Ovary (tissue), 9 donors: ENCODE measurements around the gene BUB1B. TPM values are rescaled to one million over a fixed set of nuclear protein-coding genes. Genes with fewer than 3 reads are reported as not detected.
A peak's percentile ranks its signal among the peaks of the same experiment; 100 is the strongest.

Source experiments
- DNase-seq, 5 donors: peaks; one replicate each; pipeline ENCODE4 v3.0.0-alpha.2; 2019 to 2020
- H3K27ac ChIP-seq, 2 donors: fragments of 200-600 bp; one replicate each; pipeline versions ENCODE4 v1.5.1 to v1.8.0; 2019 to 2022
- H3K27me3 ChIP-seq: fragments of 200-600 bp; one replicate; pipeline ENCODE4 v1.8.0; 2022
- H3K36me3 ChIP-seq: fragments of 200-600 bp; sonication (generic); one replicate; pipeline ENCODE4 v1.5.1; 2019
- H3K4me1 ChIP-seq: one replicate; pipeline ENCODE4 v1.8.1; 2013; ENCODE audit warnings: mild to moderate bottlenecking, moderate library complexity; ENCODE audit not compliant: insufficient read depth
- H3K4me3 ChIP-seq: fragments of 200-600 bp; sonication (generic); one replicate; pipeline ENCODE4 v1.5.1; 2017
- H3K9me3 ChIP-seq, 2 donors: fragments of 200-600 bp in 1 of 2; sonication (generic) in 1 of 2; one replicate each; pipeline versions ENCODE4 v1.5.1 to v1.8.1; 2013 to 2019; ENCODE audit warnings: mild to moderate bottlenecking in 1 of 2, moderate library complexity in 1 of 2
- CTCF ChIP-seq, 3 donors: fragments of 450-650 bp in 2 of 3; fragments of 200-600 bp in 1 of 3; IDR thresholded peaks; one replicate each; pipeline versions ENCODE4 v1.5.1 to v1.8.0; 2016 to 2022; ENCODE audit warnings: antibody characterized with exemption in 3 of 3, mild to moderate bottlenecking in 1 of 3
- EP300 ChIP-seq: sonication (generic); formaldehyde crosslinking; IDR thresholded peaks from one replicate; pipeline ENCODE4 v1.6.1; 2017; ENCODE audit warnings: antibody characterized with exemption
- POLR2A ChIP-seq: fragments of 450-650 bp; IDR thresholded peaks from one replicate; pipeline ENCODE4 v1.6.1; 2017; ENCODE audit warnings: antibody characterized with exemption, mild to moderate bottlenecking, moderate library complexity
- WGBS, 3 donors: extraction: QIAGEN DNeasy Blood & Tissue Kit in 1 of 3; methylation state at CpG; one replicate each; pipeline versions ENCODE4 v1.1.5 to v1.1.7; 2013 to 2017; 5-methylcytosine and 5-hydroxymethylcytosine counted together
- intact Hi-C, 4 donors: fragments of 100-400 bp; cut with DNase I; formaldehyde crosslinking; loops; one replicate each; pipeline versions ENCODE4 v1.11.0 to v1.15.1; 2022 to 2023
- polyA plus RNA-seq, 2 donors: library from polyadenylated mRNA; stranded (reverse); fragments of 200-250 nt in 1 of 2; fragments of 350-450 nt in 1 of 2; fragmentation: Illumina TruSeq in 1 of 2; extraction: RNeasy Lipid Tissue Mini Kit (QIAGEN cat#74804) in 1 of 2; gene quantifications; one replicate each; pipeline ENCODE4 v1.2.3, GENCODE V29; 2013 to 2014
- total RNA-seq, 7 donors: library from RNA; depleted of rRNA in 2 of 7; stranded (reverse); fragments of >200 nt in 2 of 7; fragmentation: NEBNext Ultra II Directional in 3 of 7; extraction: Animal tissue kit (Norgen Biotek cat#: 25700) in 3 of 7; gene quantifications; one replicate each; pipeline versions ENCODE4 v1.1.0 to v1.2.4, GENCODE V29; 2016 to 2023
- donor health status: DM: no; HTN: no; CAD: no; lungs with moderate emphysema.
- donor health status: DM: no; HTN: no; CAD: no.
- donor health status: Bipolar disorder and iron deficiency.
- donor health status: DM: yes; HTN: yes; CAD: no.
- donor health status: DM: no; HTN: no; CAD: no.
- donor health status: DM: yes; HTN: yes; CAD: no.

The BUB1B gene
- total and polyA plus RNA-seq, 9 donors = 0.43 to 2.4 (median 1.2) TPM; not detected in 1

DNA sequence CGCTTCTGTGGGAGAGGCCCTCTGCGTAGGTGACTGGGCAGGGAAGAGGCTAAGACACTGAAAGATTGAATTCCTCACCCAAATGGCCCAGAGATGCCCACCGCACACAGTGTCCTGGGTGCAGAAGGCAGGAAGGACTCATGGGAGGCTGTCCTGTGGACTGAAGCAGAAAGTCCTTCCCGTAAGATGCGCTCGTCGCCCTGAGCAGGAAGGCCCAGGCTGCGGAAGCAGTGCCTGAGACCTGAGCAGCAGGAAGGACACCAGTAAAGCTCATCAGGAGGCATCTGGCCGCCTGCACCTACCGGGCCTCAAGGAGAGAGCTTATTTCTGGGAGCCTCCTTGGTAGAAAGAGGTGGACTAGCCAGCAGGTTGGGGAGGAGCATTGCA lies 81.3 kb downstream of the BUB1B start:
- TF ChIP-seq EP300 (no peak), CTCF (IDR thresholded peaks at IDR 0.05) (no peak), POLR2A (no peak)
- no peak overlapping the region for H3K4me3 ChIP-seq
- H3K36me3 ChIP-seq = no peaks in the 10 kb centered on the region
- H3K27ac ChIP-seq = no peak overlapping the region
- H3K9me3 ChIP-seq = no peaks in the 10 kb centered on the region
- 91 to 94% (median 93%) methylated on average over 10 of the region's 10 CpGs for WGBS, 3 donors
- DNase-seq = no peak
- no peaks in the 10 kb centered on the region for H3K4me1 ChIP-seq
- no peaks in the 10 kb centered on the region for H3K27me3 ChIP-seq
- intact Hi-C loops = no loop called here

DNA sequence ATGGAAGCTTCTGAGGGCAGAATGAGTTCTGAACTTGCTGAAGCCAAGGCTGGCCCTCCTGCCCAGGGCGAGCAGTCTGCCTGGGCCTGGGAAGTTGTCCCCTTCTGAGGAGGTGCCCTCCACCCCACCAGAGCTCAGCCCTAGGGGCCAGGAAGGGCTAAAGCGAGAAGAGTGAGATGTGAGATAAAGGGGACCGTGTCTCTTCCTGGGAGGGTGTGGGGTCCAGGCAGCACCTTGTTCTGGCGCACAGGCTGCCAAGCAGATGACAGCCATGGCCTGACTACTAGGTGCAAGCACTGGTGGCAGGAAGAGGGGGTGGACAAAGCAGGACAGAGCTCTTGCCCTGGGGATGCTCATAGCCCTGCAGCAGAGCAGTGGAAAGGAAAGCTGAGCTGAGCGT lies 81.7 kb downstream of the BUB1B start:
- H3K27ac ChIP-seq = no peak overlapping the region
- 83 to 90% (median 89%) methylated on average over 5 of the region's 5 CpGs for WGBS, 3 donors
- no peak overlapping the region for H3K4me3 ChIP-seq
- no peak for TF ChIP-seq CTCF (IDR thresholded peaks at IDR 0.05)
- TF ChIP-seq POLR2A = no peak
- no peak for TF ChIP-seq EP300
- H3K27me3 ChIP-seq = no peaks in the 10 kb centered on the region
- intact Hi-C loops = no loop called here
- no peaks in the 10 kb centered on the region for H3K36me3 ChIP-seq
- no peaks in the 10 kb centered on the region for H3K4me1 ChIP-seq
- H3K9me3 ChIP-seq = no peaks in the 10 kb centered on the region
- no peak for DNase-seq

DNA sequence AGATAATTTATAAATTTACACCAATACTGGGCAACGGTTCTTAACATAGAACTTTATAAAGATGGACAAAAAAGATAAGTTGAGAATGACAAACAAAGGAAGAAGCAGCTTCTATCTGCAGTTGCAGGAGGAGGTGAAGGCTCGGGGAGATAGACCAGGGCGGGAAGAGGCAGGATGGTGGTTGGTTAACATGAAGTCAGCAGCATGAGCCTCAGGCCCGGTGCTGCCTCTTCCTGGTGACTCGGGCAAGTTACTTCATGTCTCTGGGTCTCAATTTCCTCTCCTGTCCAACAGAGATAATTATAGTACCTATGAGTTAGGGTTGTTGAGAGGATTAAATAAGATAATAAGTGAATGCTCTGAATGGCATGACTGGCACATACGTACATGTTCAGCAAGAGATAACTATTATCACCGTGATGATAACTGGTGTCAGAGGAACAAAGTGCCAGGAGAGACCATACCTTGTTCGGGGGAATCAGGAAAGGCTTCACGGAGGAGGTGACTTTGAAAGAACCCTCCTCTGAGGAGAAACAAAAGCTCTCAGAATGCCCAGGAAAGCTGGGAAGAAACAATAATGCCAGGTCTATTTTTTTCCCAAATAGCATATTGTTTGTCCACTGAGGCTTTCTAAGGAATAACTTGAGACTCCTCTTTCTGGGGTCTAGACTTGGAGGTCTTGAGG lies 82.4 kb downstream of the BUB1B start:
- Histone ChIP-seq H3K27me3 (no peaks in the 10 kb centered on the region), H3K27ac (no peak overlapping the region), H3K4me3 (no peak overlapping the region), H3K9me3 (no peaks in the 10 kb centered on the region), H3K4me1 (no peaks in the 10 kb centered on the region), H3K36me3 (no peaks in the 10 kb centered on the region)
- 79 to 86% (median 83%) methylated on average over 9 of the region's 9 CpGs for WGBS, 3 donors
- TF ChIP-seq CTCF (IDR thresholded peaks at IDR 0.05) = no peak
- no peak for TF ChIP-seq POLR2A
- TF ChIP-seq EP300 = no peak
- DNase-seq = no peak
- intact Hi-C loops = no loop called here

GRCh38 chr15:40244961-40245523 lies 84.2 kb downstream of the BUB1B start:
- Histone ChIP-seq H3K4me3 (no peak overlapping the region), H3K27ac (no peak overlapping the region), H3K4me1 (no peaks in the 10 kb centered on the region), H3K27me3 (no peaks in the 10 kb centered on the region), H3K36me3 (no peaks in the 10 kb centered on the region), H3K9me3 (no peaks in the 10 kb centered on the region)
- intact Hi-C loops = no loop called here
- 64 to 75% (median 69%) methylated on average over 5 of the region's 5 CpGs for WGBS, 3 donors
- TF ChIP-seq EP300 = no peak
- no peak for TF ChIP-seq CTCF (IDR thresholded peaks at IDR 0.05)
- no peak for TF ChIP-seq POLR2A
- peak in 1 of 5 donors; percentile 10 for DNase-seq
